Subcutaneous adipose tissue (tissue), 4 donors: ENCODE data around the gene DLGAP4. TPM values are rescaled to one million over a fixed set of nuclear protein-coding genes. Genes with fewer than 3 reads are reported as not detected.

Source experiments
- total RNA-seq, 4 donors: library from RNA; depleted of rRNA; stranded (reverse); fragments of >200 nt; gene quantifications; one replicate each; pipeline ENCODE4 v1.1.0, GENCODE V29; 2016
- TF ChIP-seq, protein P1 (sequence below): fragments of 450-650 bp; IDR thresholded peaks from one replicate; pipeline ENCODE4 v1.5.1; 2016; ENCODE audit warnings: low read depth, mild to moderate bottlenecking, control low read depth, antibody characterized with exemption, moderate library complexity

The DLGAP4 gene
- total RNA-seq, 4 donors from 2014 or later: 25.8 to 47.4 (median 38.9) TPM

DNA sequence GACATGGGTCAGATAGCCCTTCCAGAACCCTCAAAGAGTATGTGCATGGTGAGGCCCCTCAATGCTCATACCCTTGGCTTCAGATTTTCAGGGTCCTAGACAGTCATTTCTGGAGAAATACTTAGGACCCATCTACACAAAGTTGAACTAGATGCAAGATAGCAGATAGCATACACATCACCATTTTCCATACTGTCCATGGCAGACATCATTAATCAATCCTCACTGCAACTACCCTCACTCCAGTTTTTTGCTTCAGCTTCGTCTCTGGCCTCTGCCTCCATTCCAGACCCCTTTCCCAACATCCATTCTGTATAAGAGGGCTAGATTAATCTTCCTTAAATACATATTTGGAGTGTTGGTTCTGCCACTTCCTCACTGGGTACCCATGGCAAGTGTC, 139.7 kb downstream of the DLGAP4 start:
- TF ChIP-seq, protein P1, sequence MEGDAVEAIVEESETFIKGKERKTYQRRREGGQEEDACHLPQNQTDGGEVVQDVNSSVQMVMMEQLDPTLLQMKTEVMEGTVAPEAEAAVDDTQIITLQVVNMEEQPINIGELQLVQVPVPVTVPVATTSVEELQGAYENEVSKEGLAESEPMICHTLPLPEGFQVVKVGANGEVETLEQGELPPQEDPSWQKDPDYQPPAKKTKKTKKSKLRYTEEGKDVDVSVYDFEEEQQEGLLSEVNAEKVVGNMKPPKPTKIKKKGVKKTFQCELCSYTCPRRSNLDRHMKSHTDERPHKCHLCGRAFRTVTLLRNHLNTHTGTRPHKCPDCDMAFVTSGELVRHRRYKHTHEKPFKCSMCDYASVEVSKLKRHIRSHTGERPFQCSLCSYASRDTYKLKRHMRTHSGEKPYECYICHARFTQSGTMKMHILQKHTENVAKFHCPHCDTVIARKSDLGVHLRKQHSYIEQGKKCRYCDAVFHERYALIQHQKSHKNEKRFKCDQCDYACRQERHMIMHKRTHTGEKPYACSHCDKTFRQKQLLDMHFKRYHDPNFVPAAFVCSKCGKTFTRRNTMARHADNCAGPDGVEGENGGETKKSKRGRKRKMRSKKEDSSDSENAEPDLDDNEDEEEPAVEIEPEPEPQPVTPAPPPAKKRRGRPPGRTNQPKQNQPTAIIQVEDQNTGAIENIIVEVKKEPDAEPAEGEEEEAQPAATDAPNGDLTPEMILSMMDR: no peak

GRCh38 chr20:36446557-36446956, 140.4 kb downstream of the DLGAP4 start:
- TF ChIP-seq, protein P1: no peak

- TF ChIP-seq, protein P1: no peak
Measured at GRCh38 chr20:36447101-36447500, 141.0 kb downstream of the DLGAP4 start.

DNA sequence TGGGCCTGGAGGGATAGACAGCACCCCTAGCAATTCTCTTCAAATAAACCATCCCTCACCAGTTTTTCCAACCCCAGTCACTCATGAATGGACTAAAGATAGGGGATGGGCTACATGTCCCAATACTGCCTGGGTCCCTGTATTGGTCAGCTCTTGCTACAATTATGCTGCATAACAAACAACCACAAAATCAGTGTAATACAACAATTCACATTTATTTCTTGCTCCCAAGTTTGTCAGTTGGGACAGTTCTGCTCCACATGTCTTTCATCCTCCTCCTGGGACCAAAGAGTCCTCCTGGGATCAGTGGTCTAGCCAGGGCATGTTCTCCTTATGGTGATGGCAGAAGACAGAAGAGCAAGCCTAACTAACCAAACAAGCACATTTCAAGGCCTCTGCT, 143.5 kb downstream of the DLGAP4 start:
- TF ChIP-seq, protein P1: no peak

DNA sequence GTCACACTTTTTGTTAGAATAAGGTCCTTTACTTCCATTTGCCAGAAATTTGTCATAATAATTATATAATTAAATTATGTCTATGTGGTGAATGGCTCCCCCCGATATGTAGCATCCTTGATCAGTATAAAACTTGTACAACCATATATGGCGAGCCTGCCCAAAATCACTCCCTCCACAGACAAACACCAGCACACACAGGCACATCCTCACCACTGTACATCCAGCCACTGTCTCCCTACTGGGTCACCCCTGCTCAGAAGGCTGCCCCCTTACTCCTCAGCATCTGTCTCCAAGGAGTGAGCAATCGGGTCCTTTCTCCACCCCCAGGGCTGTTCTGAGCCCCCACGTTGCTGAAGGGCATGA, 148.2 kb downstream of the DLGAP4 start:
- TF ChIP-seq, protein P1: no peak

DNA sequence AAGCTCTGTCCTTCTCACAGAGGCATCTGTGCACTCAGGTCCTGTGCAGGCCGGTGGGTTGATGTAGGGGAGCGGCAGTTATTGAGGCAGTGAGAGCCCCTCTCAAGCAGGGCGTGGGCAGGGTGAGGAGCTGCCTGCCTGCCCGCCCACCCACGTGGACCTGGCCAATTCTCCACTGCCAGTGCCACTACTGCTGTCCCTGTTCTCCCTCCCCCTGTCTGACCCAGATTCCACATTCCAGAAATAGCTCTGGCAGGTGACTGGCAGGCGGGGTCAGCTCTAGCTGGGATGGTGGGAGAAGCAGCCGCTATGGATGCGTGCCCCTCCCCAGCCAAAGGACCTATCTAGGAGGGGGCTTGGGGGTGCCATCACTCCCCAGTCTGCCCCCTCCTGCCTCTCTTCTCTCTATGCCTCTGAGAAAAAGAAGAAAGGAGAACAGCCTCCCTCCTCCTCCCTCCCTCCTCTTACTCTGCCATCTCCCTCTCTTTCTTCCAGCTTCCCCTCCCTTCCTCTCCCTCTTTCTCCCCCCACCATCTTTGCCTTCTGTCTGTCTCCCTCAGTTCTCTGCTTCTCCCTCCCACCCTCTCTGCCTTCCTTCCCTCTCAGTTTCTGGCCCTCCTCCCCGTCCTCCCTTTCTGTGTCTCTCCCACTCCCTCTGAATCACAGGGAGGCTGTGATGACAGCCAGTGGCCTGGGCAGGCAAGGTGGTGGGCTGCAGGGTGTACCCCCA, 148.7 kb downstream of the DLGAP4 start:
- TF ChIP-seq, protein P1: no peak

GRCh38 chr20:36455972-36456625, 150.0 kb downstream of the DLGAP4 start:
- TF ChIP-seq, protein P1: no peak
